Measurements from ENCODE around the gene ING5. TPM values are rescaled to one million over a fixed set of nuclear protein-coding genes. Genes with fewer than 3 reads are reported as not detected.

The ING5 gene
- total RNA-seq, 1 experiment from 2014 or later: 28.6 TPM

DNA sequence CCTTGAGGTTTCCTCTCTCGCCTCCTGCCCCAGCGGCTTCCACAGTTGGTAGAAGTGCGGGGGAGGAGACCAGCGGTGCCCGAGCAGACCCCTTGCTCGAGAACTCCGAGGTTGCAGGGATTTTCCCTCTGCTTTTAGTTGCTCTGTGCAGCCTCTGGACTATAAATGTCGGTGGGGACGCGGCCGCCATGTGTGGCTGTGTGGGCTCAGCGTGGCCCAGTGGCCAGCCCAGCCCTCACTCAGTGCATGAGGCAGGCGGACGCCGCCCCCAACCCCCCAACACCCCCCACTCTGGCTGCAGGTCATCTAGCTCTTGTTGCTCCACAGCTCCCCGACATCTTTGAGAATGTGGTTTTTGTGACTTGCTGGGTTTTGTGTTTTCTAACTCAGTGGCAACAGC lies 17.3 kb downstream of the ING5 start:
- POLR2A ChIA-PET: no interaction called here
- no peak overlapping the region for H3K27ac Mint-ChIP-seq (ENCODE audit: unreplicated experiment)

DNA sequence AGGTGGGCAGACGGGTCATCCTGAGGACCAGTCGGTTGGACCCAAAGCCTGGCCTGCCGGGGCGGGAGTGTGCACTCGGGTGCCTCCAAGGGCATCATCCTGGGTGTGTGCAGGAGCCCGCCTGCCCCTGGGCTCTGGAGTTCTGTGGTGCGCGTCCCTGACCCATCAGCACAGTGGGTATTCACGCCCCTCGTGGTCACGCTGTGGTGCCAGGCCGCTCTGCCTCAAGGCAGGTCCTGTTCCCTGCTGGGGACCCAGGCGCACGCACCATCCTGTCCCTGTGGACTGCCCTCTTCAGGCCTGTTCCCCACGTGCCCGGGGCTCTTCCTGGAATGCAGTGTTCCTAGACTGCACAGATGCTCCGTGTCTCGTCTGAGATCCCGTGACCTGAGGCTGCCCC lies 18.3 kb downstream of the ING5 start:
- POLR2A ChIA-PET: no interaction called here

More for the DNA sequence above, 17.3 kb downstream of the ING5 start:
- H3K4me3 Mint-ChIP-seq (ENCODE audit: unreplicated experiment): no peak overlapping the region
- no peaks in the 10 kb centered on the region for H3K27me3 Mint-ChIP-seq (ENCODE audit: insufficient read depth, unreplicated experiment)
- no TSS peak for BruUV-seq (replicated peaks)
- CTCF ChIA-PET: no interaction called here
- Histone ChIP-seq H3K4me1 (no peaks in the 10 kb centered on the region), H3K27me3 (replicated peaks; ENCODE audit: control insufficient read depth, insufficient read depth, low read length) (no peaks in the 10 kb centered on the region), H3K9me3 (0 out of 2 replicates have a peak, but pooled peaks cover 3% of the 10 kb centered on the region), H3K36me3 (ENCODE audit: control insufficient read depth, insufficient read depth, low read length) (peaks cover 2% of the 10 kb centered on the region), H3K4me3 (ENCODE audit: low read depth, low read length) (no peak overlapping the region)
- intact Hi-C loops (cut with micrococcal nuclease; ENCODE audit: unreplicated experiment): no loop called here
- no peaks in the 10 kb centered on the region for H3K4me1 Mint-ChIP-seq (ENCODE audit: low read depth, unreplicated experiment)
- no peak for DNase-seq
- H3K9me3 Mint-ChIP-seq (ENCODE audit: unreplicated experiment): no peaks in the 10 kb centered on the region
- TF ChIP-seq, protein P1, sequence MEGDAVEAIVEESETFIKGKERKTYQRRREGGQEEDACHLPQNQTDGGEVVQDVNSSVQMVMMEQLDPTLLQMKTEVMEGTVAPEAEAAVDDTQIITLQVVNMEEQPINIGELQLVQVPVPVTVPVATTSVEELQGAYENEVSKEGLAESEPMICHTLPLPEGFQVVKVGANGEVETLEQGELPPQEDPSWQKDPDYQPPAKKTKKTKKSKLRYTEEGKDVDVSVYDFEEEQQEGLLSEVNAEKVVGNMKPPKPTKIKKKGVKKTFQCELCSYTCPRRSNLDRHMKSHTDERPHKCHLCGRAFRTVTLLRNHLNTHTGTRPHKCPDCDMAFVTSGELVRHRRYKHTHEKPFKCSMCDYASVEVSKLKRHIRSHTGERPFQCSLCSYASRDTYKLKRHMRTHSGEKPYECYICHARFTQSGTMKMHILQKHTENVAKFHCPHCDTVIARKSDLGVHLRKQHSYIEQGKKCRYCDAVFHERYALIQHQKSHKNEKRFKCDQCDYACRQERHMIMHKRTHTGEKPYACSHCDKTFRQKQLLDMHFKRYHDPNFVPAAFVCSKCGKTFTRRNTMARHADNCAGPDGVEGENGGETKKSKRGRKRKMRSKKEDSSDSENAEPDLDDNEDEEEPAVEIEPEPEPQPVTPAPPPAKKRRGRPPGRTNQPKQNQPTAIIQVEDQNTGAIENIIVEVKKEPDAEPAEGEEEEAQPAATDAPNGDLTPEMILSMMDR (IDR thresholded peaks at IDR 0.05; ENCODE audit: insufficient read depth in 1 of 2, low read depth in 1 of 2, low read length in 1 of 2, severe bottlenecking in 1 of 2, unreplicated experiment in 1 of 2): no peak
- H3K36me3 Mint-ChIP-seq (ENCODE audit: insufficient read depth, unreplicated experiment): peaks cover 64% of the 10 kb centered on the region

DNA sequence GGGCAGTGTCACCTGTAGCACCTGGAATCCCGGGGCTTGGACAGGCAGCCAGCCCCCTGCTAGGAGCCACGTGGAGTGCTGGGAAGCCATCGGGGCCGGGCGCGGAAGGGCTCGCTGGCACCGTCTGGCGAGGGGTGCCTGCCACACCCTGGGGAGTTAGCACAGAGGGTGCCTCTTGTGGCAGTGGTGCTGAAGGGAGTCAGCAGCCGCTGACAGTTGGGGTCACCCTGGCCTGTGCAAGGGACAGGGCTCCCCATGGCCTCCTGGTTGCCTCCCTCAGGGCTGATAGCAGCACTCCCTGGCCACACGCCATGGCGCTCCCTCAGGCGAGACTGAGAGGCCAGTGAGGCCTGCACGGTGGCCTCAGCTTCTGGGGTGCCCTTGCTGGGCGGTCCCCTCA lies 18.7 kb downstream of the ING5 start:
- BruUV-seq (replicated peaks): no TSS peak
- Histone ChIP-seq H3K27me3 (replicated peaks; ENCODE audit: control insufficient read depth, insufficient read depth, low read length) (no peaks in the 10 kb centered on the region), H3K36me3 (ENCODE audit: control insufficient read depth, insufficient read depth, low read length) (peaks cover 2% of the 10 kb centered on the region), H3K4me1 (no peaks in the 10 kb centered on the region), H3K9me3 (0 out of 2 replicates have a peak, but pooled peaks cover 3% of the 10 kb centered on the region), H3K4me3 (ENCODE audit: low read depth, low read length) (no peak overlapping the region)
- Mint-ChIP-seq H3K36me3 (ENCODE audit: insufficient read depth, unreplicated experiment) (peaks cover 56% of the 10 kb centered on the region), H3K4me3 (ENCODE audit: unreplicated experiment) (no peak overlapping the region), H3K27me3 (ENCODE audit: insufficient read depth, unreplicated experiment) (no peaks in the 10 kb centered on the region), H3K9me3 (ENCODE audit: unreplicated experiment) (no peaks in the 10 kb centered on the region), H3K4me1 (ENCODE audit: low read depth, unreplicated experiment) (no peaks in the 10 kb centered on the region), H3K27ac (ENCODE audit: unreplicated experiment) (no peak overlapping the region)
- CTCF ChIA-PET: no interaction called here
- DNase-seq: no peak
- intact Hi-C loops (cut with micrococcal nuclease; ENCODE audit: unreplicated experiment): no loop called here
- POLR2A ChIA-PET: no interaction called here
- TF ChIP-seq, protein P1 (IDR thresholded peaks at IDR 0.05; ENCODE audit: insufficient read depth in 1 of 2, low read depth in 1 of 2, low read length in 1 of 2, severe bottlenecking in 1 of 2, unreplicated experiment in 1 of 2): no peak

More for the DNA sequence above, 18.3 kb downstream of the ING5 start:
- no TSS peak for BruUV-seq (replicated peaks)
- Histone ChIP-seq H3K27me3 (replicated peaks; ENCODE audit: control insufficient read depth, insufficient read depth, low read length) (no peaks in the 10 kb centered on the region), H3K4me1 (no peaks in the 10 kb centered on the region), H3K36me3 (ENCODE audit: control insufficient read depth, insufficient read depth, low read length) (peaks cover 2% of the 10 kb centered on the region), H3K4me3 (ENCODE audit: low read depth, low read length) (no peak overlapping the region), H3K9me3 (0 out of 2 replicates have a peak, but pooled peaks cover 3% of the 10 kb centered on the region)
- no peaks in the 10 kb centered on the region for H3K27me3 Mint-ChIP-seq (ENCODE audit: insufficient read depth, unreplicated experiment)
- H3K27ac Mint-ChIP-seq (ENCODE audit: unreplicated experiment): no peak overlapping the region
- intact Hi-C loops (cut with micrococcal nuclease; ENCODE audit: unreplicated experiment): no loop called here
- CTCF ChIA-PET: no interaction called here
- H3K4me3 Mint-ChIP-seq (ENCODE audit: unreplicated experiment): no peak overlapping the region
- peaks cover 56% of the 10 kb centered on the region for H3K36me3 Mint-ChIP-seq (ENCODE audit: insufficient read depth, unreplicated experiment)
- TF ChIP-seq, protein P1 (IDR thresholded peaks at IDR 0.05; ENCODE audit: insufficient read depth in 1 of 2, low read depth in 1 of 2, low read length in 1 of 2, severe bottlenecking in 1 of 2, unreplicated experiment in 1 of 2): no peak
- no peaks in the 10 kb centered on the region for H3K4me1 Mint-ChIP-seq (ENCODE audit: low read depth, unreplicated experiment)
- no peaks in the 10 kb centered on the region for H3K9me3 Mint-ChIP-seq (ENCODE audit: unreplicated experiment)
- no peak for DNase-seq
